Inferior parietal cortex (tissue), 1 donor: Measurements from ENCODE around the gene KCNJ6.

Experiments
- DNase-seq: peaks from one replicate; pipeline ENCODE4 v3.0.0-alpha.2; 2016; ENCODE audit errors: extremely low spot score

KCNJ6 gene

GRCh38 chr21:37904856-37905255, 11.4 kb downstream of the KCNJ6 start:
- DNase-seq = no peak

DNA sequence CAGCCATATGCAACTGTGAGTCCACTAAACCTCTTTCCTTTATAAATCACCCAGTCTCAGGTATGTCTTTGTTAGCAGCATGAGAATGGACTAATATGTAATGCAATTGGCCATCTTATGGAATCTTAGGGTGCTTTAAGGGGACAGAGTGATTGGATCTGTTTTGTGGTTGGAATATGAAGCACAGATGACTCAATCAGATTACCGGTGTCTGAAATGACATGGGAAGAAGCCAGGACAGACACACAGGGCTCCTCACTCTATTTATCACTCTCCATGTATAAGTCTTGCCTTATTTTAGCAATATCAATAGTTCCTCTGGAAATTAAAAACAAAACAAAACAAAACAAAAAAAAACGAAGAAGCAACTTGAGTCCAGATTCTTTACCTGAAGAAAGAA, 12.9 kb downstream of the KCNJ6 start:
- no peak for DNase-seq

- DNase-seq = no peak
Observed at GRCh38 chr21:37899146-37899545, 17.1 kb downstream of the KCNJ6 start.

GRCh38 chr21:37896788-37897187, 19.5 kb downstream of the KCNJ6 start:
- no peak for DNase-seq

DNA sequence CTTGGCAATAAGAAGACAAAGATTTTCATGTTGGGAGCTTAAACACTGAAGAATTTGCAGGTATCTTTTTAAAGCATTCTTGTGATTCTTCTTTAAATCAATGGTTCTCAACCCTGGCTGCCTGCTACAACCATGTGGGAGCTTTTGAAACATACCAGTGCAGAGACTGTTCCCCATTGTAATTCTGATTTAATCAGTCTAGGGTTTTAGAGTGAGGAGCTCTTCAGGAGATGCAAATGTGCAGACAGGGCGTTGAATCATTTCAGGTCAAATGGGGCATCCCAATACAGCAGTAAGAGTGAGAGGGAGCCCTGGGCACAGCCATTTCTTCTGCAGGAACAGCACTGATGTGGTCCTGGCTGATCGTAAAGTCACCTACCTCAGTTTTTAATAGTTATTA, 24.3 kb downstream of the KCNJ6 start:
- DNase-seq = no peak

DNA sequence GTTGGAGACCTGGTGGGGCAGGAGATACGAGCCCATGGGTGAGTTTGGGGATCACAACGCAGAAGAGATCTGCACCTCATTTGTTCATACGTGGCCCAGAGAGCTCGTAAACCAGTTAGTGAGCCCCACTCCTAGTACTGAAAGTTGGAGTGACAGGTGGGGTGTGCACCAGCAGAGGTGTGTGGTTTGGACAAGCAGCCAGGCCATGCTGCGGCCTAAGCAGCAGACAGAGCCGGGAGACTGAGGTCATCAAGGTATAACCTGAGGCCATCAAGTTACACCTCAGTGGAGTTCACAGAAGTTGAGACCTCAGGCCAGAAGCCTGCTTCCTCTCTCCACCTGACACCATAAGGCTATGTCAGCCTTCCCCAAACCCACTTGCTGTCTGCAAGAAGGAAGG, 27.6 kb downstream of the KCNJ6 start:
- DNase-seq = no peak

DNA sequence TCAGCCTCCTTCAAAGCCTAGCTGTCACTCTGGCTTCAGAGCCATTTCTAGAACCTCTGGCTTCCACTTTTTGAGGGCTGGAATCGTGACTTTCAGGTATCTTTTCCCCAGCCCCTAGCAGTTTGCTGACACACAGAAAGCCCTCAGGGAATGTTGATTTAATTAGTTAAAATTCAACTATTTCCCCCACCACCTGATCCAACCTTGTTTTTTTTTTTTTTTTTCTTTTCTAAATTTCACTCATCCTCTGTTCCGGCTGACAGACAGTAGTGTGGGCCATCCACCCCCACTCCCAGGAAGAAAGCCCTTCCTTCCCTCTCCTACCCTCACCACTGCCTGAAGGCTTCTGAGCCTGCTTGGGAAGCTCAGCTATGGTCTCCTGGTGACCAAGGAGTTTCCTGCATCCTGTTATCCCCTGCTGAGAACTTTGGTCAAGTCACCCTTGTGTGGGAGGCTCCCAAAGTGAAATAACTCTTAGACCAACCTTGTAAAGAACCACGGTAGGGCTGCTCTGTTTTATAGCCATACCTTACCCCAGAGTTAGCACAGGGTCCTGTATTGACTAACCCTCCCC, 29.4 kb downstream of the KCNJ6 start:
- no peak for DNase-seq

- DNase-seq = no peak
Observed at GRCh38 chr21:37886120-37886519, 30.1 kb downstream of the KCNJ6 start.

DNA sequence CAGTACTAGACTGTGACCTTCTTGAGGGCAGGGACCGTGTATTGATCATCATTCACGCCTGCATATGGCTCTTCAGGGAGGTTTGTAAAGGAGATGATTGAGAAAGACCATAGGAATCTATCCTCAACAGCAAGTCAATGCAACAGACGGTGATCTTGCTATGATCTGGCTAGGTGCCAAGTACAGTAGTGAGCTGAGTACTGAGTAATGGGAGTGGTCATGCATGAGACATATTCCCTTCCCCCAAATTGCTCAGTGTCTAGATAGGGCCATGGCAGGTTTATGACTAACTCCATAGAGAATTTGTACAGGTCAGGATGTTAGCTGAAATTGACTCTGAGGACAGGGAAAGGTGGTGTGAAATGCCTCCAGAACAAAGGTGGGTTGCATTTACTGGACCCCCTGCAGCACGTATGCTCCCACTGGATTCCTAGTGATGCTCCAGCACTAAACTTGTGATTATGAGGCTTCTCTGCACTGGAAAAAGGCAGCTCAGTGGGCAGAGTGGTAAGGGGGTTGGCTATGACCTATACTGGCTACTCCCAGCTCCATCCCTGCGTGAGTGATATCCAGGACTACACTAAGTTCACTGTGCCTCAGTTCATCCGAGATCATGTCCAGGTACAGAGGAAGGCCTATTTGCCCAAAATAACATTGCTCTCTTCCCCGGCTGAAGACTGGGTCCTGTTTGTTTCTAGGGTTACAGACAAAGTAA, 37.2 kb downstream of the KCNJ6 start:
- no peak for DNase-seq

- no peak for DNase-seq
Observed at GRCh38 chr21:37877888-37878684, 38.2 kb downstream of the KCNJ6 start.

DNA sequence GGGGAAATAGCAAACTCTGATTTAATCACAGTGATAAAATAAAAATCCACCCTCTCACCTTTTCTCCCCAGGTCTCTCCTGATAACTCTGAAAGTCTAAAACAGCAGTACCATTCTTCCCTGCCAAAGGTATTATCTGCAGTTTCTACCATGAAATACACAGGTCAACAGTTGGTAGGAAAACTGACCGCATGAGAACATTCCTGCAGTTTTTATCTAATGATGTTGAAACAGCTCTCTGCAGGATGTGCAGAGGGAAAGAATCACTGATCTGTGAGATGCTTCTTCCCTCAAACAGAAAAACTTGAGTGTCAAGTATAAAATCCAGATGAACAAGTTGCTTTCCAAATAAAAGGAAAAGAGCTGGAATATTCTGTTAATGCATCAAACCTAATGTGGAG, 39.1 kb downstream of the KCNJ6 start:
- no peak for DNase-seq

- DNase-seq = no peak
Observed at GRCh38 chr21:37876561-37876960, 39.7 kb downstream of the KCNJ6 start.

DNA sequence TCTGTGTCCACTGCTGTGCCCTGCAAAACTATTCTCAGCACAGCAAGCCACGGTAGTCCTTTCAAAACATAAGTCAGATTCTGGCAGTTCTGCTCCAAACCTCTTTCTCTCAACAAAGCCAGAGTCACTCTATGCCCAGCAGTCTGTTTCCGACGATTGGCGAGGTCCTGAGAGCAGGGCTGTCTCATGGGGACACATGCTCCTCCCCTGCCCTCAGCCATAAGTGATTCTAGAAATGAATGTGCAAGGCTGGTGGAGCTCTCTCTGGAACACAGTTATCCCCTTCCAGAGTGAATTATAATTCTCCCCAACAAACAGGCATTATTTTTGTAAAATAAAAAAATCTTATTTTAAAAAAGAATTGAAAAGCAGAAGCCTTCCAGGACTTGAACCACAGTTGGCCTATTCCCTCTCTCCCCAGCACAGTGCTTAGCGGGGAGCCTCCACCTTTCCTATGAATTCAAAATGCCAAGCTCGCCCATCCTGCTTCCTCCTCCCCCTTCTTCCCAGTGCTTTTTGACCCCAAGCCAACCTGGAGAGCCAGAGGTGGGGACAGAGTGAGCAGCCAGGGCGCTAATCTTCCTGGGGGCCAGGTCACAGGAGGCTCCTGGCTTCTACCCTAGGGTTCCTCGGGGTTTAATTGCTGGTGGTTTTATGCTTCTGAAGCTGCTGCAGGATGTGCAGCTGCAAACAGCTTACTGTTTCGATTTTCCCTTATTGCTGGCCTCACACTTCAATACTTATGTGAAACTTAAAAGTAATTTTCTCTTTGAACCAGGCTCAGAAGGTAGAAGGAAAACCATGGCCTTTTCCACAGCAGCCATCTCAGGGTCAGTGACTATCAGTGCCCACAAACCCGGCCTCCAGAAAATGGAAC, 41.1 kb downstream of the KCNJ6 start:
- no peak for DNase-seq

DNA sequence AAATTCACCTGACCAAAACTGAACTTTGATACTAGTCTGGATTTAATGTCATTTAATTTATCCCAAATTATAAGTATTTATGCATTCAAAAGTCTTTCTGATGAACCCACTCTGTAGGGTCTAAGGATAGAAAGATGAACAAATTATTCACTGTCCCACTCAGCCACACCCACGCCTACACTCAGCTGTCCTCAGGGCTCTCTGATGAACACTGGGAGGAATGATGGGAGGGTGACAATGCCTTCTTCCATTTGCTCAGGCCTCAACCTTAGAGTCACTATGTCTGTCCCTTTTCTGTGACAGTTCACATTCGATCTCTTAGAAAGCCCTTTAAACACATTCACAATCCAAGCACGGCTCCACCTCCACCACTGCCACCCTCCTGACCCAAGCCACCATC, 41.8 kb downstream of the KCNJ6 start:
- DNase-seq = no peak

DNA sequence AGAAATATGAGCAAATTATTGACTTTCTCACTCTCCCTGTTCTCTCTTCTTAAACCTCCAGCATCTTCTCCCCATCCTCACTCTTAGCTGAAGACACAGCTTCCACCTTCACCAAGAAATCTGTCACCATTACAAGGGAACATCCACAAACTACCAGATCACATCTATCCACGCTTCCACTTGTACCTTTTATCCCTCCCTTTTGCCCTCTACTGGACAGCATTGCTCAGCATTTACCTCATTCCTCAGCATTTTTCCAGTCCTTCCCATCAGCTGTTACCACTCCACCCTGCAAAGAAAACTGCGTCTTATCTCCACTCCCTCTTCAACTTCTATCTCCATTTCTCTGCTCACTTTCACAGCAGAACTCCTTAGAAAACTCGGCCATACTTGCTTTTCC, 42.6 kb downstream of the KCNJ6 start:
- DNase-seq = no peak

DNA sequence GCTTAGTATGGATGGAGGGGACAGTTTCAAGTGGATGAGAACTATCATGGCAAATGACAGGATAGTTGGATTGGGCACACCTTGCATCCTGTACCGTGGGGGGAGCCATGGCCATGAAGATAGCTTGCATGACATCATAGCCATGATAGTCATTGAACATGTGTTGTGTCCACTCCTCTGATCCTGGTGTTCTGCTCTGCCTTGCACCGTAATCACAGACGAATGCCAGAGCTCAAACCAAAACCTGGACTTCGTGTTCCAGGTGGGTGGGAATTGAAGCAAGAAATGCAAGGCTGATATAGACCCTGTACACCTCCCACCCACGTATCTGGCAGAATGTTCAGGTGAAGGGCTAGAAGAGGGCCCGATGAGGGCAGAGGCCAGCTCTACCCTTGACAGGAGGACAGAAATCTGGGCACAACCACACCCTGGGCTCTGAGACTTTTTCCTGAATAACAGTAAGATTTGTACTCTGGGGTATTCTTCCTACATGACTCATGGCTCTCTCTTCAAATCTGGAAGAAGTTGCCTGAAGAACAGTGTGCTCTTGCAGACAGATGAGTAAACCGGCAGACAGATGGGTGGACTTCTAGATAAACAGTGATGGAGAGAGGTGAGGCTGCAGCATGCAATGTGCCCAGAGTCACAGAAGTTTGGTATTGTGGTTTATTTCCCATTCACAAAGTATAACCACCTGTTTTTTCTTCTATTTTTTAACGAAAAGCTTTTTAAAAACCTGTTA, 45.0 kb downstream of the KCNJ6 start:
- DNase-seq = no peak

DNA sequence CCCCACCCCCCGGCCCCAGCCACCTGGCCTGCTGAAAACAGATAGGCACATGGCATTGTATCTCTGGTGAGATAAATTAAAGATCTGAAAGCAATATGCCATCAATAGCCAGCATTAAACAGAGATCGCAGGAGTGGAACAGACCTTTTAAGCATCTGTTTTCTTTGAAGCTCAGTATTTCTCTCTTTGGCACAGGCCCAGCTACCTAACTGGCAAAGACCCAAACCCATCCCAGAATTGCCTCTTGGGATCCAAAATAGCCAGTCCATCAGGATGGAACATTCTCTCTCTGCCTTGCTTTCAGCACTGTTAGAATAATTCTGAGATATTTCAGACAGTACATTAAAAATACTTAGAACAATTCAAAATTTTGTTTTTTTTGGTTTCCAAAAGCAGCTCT, 46.0 kb downstream of the KCNJ6 start:
- DNase-seq = no peak

- DNase-seq = no peak
Observed at GRCh38 chr21:37869661-37870060, 46.6 kb downstream of the KCNJ6 start.

- no peak for DNase-seq
Observed at GRCh38 chr21:37868446-37869295, 47.6 kb downstream of the KCNJ6 start.

GRCh38 chr21:37866027-37866426, 50.2 kb downstream of the KCNJ6 start:
- DNase-seq = no peak
